Upper lobe of left lung (tissue), 4 donors: ENCODE measurements around the gene ACACA.

Experiments used
- POLR2AphosphoS5 ChIP-seq, 2 donors: sonication (generic); formaldehyde crosslinking; IDR thresholded peaks; one replicate each; pipeline ENCODE4 v1.5.1; 2017; ENCODE audit warnings: antibody characterized with exemption in 2 of 2
- TF ChIP-seq, protein P1 (sequence below), 6 experiments: fragments of 450-650 bp in 4 of 6; fragments of 200-600 bp in 2 of 6; sonication (generic) in 2 of 6; IDR thresholded peaks; one replicate each; pipeline ENCODE4 v1.5.1; 2016 to 2019; ENCODE audit warnings: antibody characterized with exemption in 6 of 6

GRCh38 chr17:37144075-37144701 is 262.4 kb downstream of the ACACA start:
- TF ChIP-seq, protein P1, sequence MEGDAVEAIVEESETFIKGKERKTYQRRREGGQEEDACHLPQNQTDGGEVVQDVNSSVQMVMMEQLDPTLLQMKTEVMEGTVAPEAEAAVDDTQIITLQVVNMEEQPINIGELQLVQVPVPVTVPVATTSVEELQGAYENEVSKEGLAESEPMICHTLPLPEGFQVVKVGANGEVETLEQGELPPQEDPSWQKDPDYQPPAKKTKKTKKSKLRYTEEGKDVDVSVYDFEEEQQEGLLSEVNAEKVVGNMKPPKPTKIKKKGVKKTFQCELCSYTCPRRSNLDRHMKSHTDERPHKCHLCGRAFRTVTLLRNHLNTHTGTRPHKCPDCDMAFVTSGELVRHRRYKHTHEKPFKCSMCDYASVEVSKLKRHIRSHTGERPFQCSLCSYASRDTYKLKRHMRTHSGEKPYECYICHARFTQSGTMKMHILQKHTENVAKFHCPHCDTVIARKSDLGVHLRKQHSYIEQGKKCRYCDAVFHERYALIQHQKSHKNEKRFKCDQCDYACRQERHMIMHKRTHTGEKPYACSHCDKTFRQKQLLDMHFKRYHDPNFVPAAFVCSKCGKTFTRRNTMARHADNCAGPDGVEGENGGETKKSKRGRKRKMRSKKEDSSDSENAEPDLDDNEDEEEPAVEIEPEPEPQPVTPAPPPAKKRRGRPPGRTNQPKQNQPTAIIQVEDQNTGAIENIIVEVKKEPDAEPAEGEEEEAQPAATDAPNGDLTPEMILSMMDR (IDR thresholded peaks at IDR 0.05) = no peak
- no peak for TF ChIP-seq POLR2AphosphoS5 (IDR thresholded peaks at IDR 0.05)
